Measurements from ENCODE around the gene MEF2C. TPM values are rescaled to one million over a fixed set of nuclear protein-coding genes. Genes with fewer than 3 reads are reported as not detected.

Gene MEF2C
- total RNA-seq, 1 donor from 2014 or later: 125 TPM

DNA sequence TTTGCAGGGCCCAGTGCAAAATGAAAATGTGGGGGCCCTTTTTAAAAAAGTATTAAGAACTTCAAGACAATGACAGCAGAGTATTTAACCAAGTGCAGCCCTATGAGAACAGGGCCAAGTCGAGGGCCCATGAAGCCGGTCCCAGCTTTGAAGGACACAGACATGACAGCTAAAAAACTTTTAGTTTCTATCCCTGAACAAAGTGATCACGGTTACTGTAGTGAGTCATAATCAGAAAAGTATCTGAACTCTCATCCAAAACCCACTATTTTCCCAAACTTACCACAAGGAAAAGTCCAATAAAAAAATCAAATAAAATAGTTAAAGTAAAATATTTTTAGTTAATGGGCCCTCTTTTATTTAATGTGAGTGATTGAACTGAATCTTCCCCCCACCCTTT lies 126.0 kb downstream of the MEF2C start:
- no peak for DNase-seq

DNA sequence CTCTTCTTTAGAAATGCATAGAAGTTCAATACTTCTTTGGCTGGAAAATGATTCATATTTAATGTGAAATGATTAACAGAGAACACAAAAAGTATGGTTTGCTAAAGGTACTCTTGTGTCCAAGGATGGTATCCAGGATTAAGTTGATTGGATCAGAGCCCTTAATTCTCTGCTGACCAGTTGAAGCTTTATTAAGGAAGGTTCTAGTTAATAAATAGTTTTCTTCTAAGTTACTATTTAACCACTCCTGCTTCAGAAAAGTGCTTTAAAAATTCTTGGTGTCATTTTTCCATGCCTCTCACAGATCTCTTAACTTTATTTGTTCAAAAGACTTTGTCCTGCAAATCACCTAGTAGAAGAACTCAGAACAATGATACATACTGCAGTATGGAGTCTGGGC lies 134.3 kb downstream of the MEF2C start:
- no peak for DNase-seq

GRCh38 chr5:88746438-88746882 lies 136.5 kb downstream of the MEF2C start:
- no peak for DNase-seq

GRCh38 chr5:88745093-88745696 lies 137.8 kb downstream of the MEF2C start:
- no peak for DNase-seq

GRCh38 chr5:88743231-88743834 lies 139.7 kb downstream of the MEF2C start:
- DNase-seq: no peak

GRCh38 chr5:88741964-88742363 lies 141.0 kb downstream of the MEF2C start:
- no peak for DNase-seq

- no peak for DNase-seq
Measured at GRCh38 chr5:88740604-88741185, 142.3 kb downstream of the MEF2C start.

DNA sequence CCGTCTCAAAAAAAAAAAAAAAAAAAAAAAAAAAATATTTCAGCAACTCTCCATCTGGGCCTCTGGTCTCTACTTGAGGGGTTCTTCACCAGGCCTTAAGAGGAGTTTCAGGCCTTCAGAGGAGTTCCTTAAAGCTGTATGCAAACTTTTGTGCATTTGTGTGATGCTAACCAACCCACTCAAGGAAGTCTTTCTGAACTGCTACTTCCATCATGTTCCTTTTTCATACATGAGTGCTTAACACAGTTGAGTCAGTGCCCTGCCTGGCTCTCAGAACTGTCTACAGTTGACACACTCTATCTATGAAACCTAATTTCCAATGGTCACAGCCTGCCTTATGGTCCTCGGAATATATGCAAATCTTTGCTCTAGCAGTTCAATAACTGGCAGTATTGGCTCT lies 146.5 kb downstream of the MEF2C start:
- no peak for DNase-seq

- no peak for DNase-seq
Measured at GRCh38 chr5:88734983-88735382, 148.0 kb downstream of the MEF2C start.

DNA sequence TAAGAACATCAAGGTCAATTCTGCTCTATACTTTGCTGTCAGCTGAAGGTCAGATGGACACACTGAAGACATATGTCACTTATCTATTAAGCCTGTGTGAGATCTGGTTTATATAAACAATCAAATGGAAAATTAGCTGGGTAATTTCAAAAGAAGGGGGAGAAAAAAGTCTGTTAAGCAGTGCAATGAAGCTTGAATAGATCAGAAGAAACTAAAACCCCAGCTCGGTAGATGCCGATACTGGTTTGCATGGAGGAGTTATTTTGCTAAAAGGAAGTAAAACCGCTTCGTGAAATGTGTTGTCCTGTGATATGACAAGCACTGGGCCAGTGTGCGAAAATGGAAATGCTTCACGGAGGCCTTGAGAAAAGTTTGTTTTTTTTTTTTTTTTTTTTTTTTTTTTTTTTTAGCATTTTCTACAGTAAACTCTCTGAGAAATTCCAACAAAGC lies 148.8 kb downstream of the MEF2C start:
- no peak for DNase-seq

- DNase-seq: no peak
Measured at GRCh38 chr5:88732862-88733261, 150.1 kb downstream of the MEF2C start.

- no peak for DNase-seq
Measured at GRCh38 chr5:88732181-88732633, 150.8 kb downstream of the MEF2C start.

GRCh38 chr5:88729829-88730182 lies 153.2 kb downstream of the MEF2C start:
- no peak for DNase-seq

- peak; percentile 77 for DNase-seq
Measured at GRCh38 chr5:88729084-88729828, 153.7 kb downstream of the MEF2C start.

GRCh38 chr5:88727705-88728313 lies 155.2 kb downstream of the MEF2C start:
- DNase-seq: no peak

GRCh38 chr5:88725454-88725853 lies 157.5 kb downstream of the MEF2C start:
- no peak for DNase-seq

- DNase-seq: no peak
Measured at GRCh38 chr5:88724201-88724600, 158.8 kb downstream of the MEF2C start.

DNA sequence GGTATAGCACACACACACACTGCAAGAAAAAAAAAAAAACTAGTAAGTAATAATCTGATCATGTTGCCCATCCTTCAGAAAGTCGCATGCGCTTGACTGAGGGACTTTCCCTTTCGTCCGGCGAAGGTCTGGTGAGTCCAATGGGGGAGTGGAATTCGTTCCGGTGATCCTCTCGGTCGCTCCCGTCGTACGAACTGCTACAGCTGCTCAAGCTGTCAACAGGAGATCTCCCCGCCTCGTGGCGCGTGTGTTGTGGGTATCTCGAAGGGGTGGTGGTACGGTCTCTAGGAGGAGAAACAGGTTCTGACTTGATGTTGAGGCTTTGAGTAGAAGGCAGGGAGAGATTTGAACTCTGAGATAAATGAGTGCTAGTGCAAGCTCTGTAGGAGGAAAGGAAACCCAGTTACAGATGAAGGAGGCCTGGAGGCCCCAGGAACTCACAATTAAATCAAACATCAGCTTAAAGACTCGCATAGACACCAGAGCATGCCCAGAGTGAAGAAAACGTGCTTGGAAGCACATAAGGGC lies 160.4 kb downstream of the MEF2C start:
- DNase-seq: no peak

- no peak for DNase-seq
Measured at GRCh38 chr5:88719434-88719833, 163.6 kb downstream of the MEF2C start.

DNA sequence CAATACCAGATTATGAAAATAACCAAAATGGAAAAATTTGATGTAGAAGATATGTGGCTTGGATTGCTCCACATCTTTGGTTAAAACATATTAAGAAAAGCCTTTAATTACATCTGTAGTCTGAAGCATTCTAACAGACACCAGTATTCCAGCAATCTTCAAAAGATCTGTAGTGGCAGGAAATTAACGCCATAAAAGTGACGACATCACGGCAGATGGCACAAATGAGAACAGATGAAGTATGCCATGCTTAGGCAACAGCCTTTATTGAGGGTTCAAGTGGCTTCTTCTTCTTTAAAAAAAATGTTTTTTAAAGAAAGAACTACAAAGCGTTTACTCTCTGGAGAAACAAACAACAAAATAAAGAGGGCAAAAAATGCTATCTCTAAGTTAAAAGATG lies 164.2 kb downstream of the MEF2C start:
- DNase-seq: no peak

DNA sequence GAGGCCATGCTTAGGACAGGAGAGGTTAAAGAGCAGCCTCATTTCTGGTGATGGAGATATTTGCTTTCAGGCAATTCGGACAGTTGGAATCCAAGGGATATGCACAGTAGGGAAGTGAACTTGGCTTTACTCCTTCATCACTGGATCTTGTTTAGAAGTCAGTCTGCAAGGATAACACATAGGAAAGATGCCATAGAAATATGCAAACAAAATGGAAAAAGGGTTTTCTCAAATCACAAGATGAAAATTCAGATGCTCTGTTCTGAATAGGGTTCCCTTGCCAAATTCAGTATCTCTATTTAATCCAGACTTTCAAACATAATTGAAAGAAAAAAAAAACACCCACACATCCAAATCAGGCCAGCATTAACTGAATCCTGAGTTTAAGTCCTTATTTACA lies 166.9 kb downstream of the MEF2C start:
- no peak for DNase-seq

- no peak for DNase-seq
Measured at GRCh38 chr5:88715503-88715902, 167.5 kb downstream of the MEF2C start.

GRCh38 chr5:88713818-88714217 lies 169.2 kb downstream of the MEF2C start:
- no peak for DNase-seq

All from skin of body (tissue), 2 donors.